ENCODE data around the gene MYO3B.

GRCh38 chr2:170190172-170190571 is 12.2 kb downstream of the MYO3B start:
- TF ChIP-seq ZSCAN23 (tag by site-specific recombination; IDR thresholded peaks at IDR 0.05) (no peak), CTCF (tag by site-specific recombination; IDR thresholded peaks at IDR 0.05) (no peak), ZNF324 (tag by site-specific recombination; IDR thresholded peaks at IDR 0.05) (no peak), ZSCAN30 (tag by site-specific recombination; IDR thresholded peaks at IDR 0.05) (no peak), ZNF629 (tag by site-specific recombination; IDR thresholded peaks at IDR 0.05) (no peak), ZNF510 (tag by site-specific recombination; IDR thresholded peaks at IDR 0.05; ENCODE audit: insufficient replicate concordance) (no peak), ZNF391 (tag by site-specific recombination; IDR thresholded peaks at IDR 0.05; ENCODE audit: borderline replicate concordance, low read depth) (no peak), ZNF704 (tag by site-specific recombination; IDR thresholded peaks at IDR 0.05) (no peak), PRDM10 (tag by site-specific recombination; IDR thresholded peaks at IDR 0.05) (no peak), ZNF274 (IDR thresholded peaks at IDR 0.05; ENCODE audit: low read length) (no peak), ZNF274 (tag by site-specific recombination; IDR thresholded peaks at IDR 0.05; ENCODE audit: borderline replicate concordance) (no peak), ZNF580 (tag by site-specific recombination; IDR thresholded peaks at IDR 0.05) (no peak), ZNF341 (tag by site-specific recombination; IDR thresholded peaks at IDR 0.05; ENCODE audit: low read depth) (no peak), ZSCAN16 (tag by site-specific recombination; IDR thresholded peaks at IDR 0.05) (no peak)

All from HEK293 (cell line).